H9 (cell line): Measurements from ENCODE around the gene GALNT17. TPM values are rescaled to one million over a fixed set of nuclear protein-coding genes. Genes with fewer than 3 reads are reported as not detected.
A peak's percentile ranks its signal among the peaks of the same experiment; 100 is the strongest.

Source experiments
- DNase-seq: peaks from one replicate; pipeline ENCODE4 v3.0.0-alpha.2; 2017
- H2AFZ ChIP-seq: one replicate; pipeline ENCODE4 v1.6.1; 2013; ENCODE audit warnings: mild to moderate bottlenecking, low read length, control low read depth, moderate library complexity
- H2AK5ac ChIP-seq: 2 replicates; pipeline ENCODE4 v1.6.1; 2013; ENCODE audit warnings: low read length, control low read depth, mixed read lengths; ENCODE audit not compliant: insufficient read length
- H2BK120ac ChIP-seq: one replicate; pipeline ENCODE4 v1.6.1; 2013; ENCODE audit warnings: low read depth, mild to moderate bottlenecking, low read length, control low read depth, inconsistent platforms; ENCODE audit not compliant: poor library complexity, severe bottlenecking
- H2BK12ac ChIP-seq: 2 replicates; pipeline ENCODE4 v1.6.1; 2013; ENCODE audit warnings: low read length, control low read depth, mixed read lengths, low read depth; ENCODE audit not compliant: insufficient read length
- H2BK15ac ChIP-seq: 2 replicates; pipeline ENCODE4 v1.6.1; 2013; ENCODE audit warnings: low read depth, low read length, control low read depth
- H2BK20ac ChIP-seq: one replicate; pipeline ENCODE4 v1.6.1; 2013; ENCODE audit warnings: low read depth, mild to moderate bottlenecking, low read length, control low read depth, inconsistent platforms; ENCODE audit not compliant: poor library complexity, severe bottlenecking
- H2BK5ac ChIP-seq: 2 replicates; pipeline ENCODE4 v1.6.1; 2013; ENCODE audit warnings: low read length, control low read depth, mixed read lengths; ENCODE audit not compliant: insufficient read length
- H3K14ac ChIP-seq: 2 replicates; pipeline ENCODE4 v1.6.1; 2013; ENCODE audit warnings: low read length, control low read depth; ENCODE audit not compliant: insufficient read depth
- H3K18ac ChIP-seq: 2 replicates; pipeline ENCODE4 v1.6.1; 2013; ENCODE audit warnings: low read depth, mild to moderate bottlenecking, mixed read lengths, low read length, control low read depth; ENCODE audit not compliant: insufficient read length
- H3K23ac ChIP-seq: 2 replicates; pipeline ENCODE4 v1.6.1; 2013; ENCODE audit warnings: low read length, control low read depth, mixed read lengths, low read depth; ENCODE audit not compliant: insufficient read length
- H3K23me2 ChIP-seq: 2 replicates; pipeline ENCODE4 v1.6.1; 2013; ENCODE audit warnings: low read depth, mild to moderate bottlenecking, mixed read lengths, low read length, control low read depth; ENCODE audit not compliant: insufficient read length, poor library complexity, severe bottlenecking
- H3K27ac ChIP-seq: 2 replicates; pipeline ENCODE4 v1.5.1; 2013; ENCODE audit warnings: low read length, control low read depth, mixed read lengths, low read depth; ENCODE audit not compliant: insufficient read length
- H3K27me3 ChIP-seq: 2 replicates; pipeline ENCODE4 v1.6.1; 2013; ENCODE audit warnings: low read length, control low read depth, inconsistent platforms; ENCODE audit not compliant: insufficient read depth
- H3K4ac ChIP-seq: 2 replicates; pipeline ENCODE4 v1.6.1; 2013; ENCODE audit warnings: low read depth, mild to moderate bottlenecking, control low read depth, inconsistent platforms, low read length, moderate library complexity
- H3K4me1 ChIP-seq: 2 replicates; pipeline ENCODE4 v1.6.1; 2013; ENCODE audit warnings: low read length, control low read depth, inconsistent platforms; ENCODE audit not compliant: insufficient read depth
- H3K4me2 ChIP-seq: 2 replicates; pipeline ENCODE4 v1.6.1; 2013; ENCODE audit warnings: low read length, control low read depth, mixed read lengths; ENCODE audit not compliant: insufficient read length, insufficient read depth
- H3K56ac ChIP-seq: 2 replicates; pipeline ENCODE4 v1.6.1; 2013; ENCODE audit warnings: low read depth, mild to moderate bottlenecking, mixed read lengths, low read length, control low read depth; ENCODE audit not compliant: insufficient read length
- H3K79me1 ChIP-seq: 2 replicates; pipeline ENCODE4 v1.6.1; 2013; ENCODE audit warnings: low read depth, mild to moderate bottlenecking, moderate library complexity, low read length, control low read depth, inconsistent platforms; ENCODE audit not compliant: insufficient read depth, poor library complexity, severe bottlenecking
- H3K79me2 ChIP-seq: 2 replicates; pipeline ENCODE4 v1.6.1; 2013; ENCODE audit warnings: low read length, control low read depth, inconsistent platforms; ENCODE audit not compliant: insufficient read depth
- H3K9ac ChIP-seq: 2 replicates; pipeline ENCODE4 v1.6.1; 2013; ENCODE audit warnings: low read length, control low read depth, mixed read lengths; ENCODE audit not compliant: insufficient read length; ENCODE audit errors: extremely low read depth
- H3K9me3 ChIP-seq: one replicate; pipeline ENCODE4 v1.6.1; 2013; ENCODE audit warnings: low read depth, low read length, inconsistent platforms; ENCODE audit not compliant: control insufficient read depth
- H3T11ph ChIP-seq: one replicate; pipeline ENCODE4 v1.6.1; 2013; ENCODE audit warnings: mild to moderate bottlenecking, low read length, control low read depth, inconsistent platforms
- H4K20me1 ChIP-seq: one replicate; pipeline ENCODE4 v1.6.1; 2013; ENCODE audit not compliant: control insufficient read depth, insufficient read length, insufficient read depth
- H4K5ac ChIP-seq: 2 replicates; pipeline ENCODE4 v1.6.1; 2013; ENCODE audit warnings: low read depth, mild to moderate bottlenecking, mixed read lengths, low read length, control low read depth; ENCODE audit not compliant: insufficient read length
- H4K8ac ChIP-seq: replicated peaks from 2 replicates; pipeline ENCODE4 v1.6.1; 2013; ENCODE audit warnings: low read length, control low read depth, mixed read lengths, low read depth; ENCODE audit not compliant: insufficient read length
- H4K91ac ChIP-seq: 2 replicates; pipeline ENCODE4 v1.6.1; 2013; ENCODE audit warnings: low read depth, mild to moderate bottlenecking, moderate library complexity, mixed read lengths, low read length, control low read depth; ENCODE audit not compliant: insufficient read length
- H3K27ac Mint-ChIP-seq, 3 experiments: 2 replicates in 2 of 3; 3 replicates in 1 of 3; pipeline ENCODE4 v1.8.0; 2020 to 2021; ENCODE audit warnings: mixed read lengths in 3 of 3, mild to moderate bottlenecking in 1 of 3, moderate library complexity in 1 of 3
- H3K27me3 Mint-ChIP-seq: 2 replicates; pipeline ENCODE4 v1.8.0; 2021; ENCODE audit warnings: low read depth, mild to moderate bottlenecking, moderate library complexity, mixed read lengths
- H3K36me3 Mint-ChIP-seq, 3 experiments: 2 replicates in 2 of 3; 3 replicates in 1 of 3; pipeline ENCODE4 v1.8.0; 2020 to 2021; ENCODE audit warnings: low read depth in 3 of 3, mixed read lengths in 3 of 3; ENCODE audit not compliant: insufficient read depth in 1 of 3
- H3K4me1 Mint-ChIP-seq, 2 experiments: 2 replicates each; pipeline ENCODE4 v1.8.0; 2020; ENCODE audit warnings: mixed read lengths in 2 of 2
- H3K4me3 Mint-ChIP-seq, 2 experiments: 2 replicates in 1 of 2; 3 replicates in 1 of 2; pipeline ENCODE4 v1.8.0; 2020 to 2021; ENCODE audit warnings: mild to moderate bottlenecking in 2 of 2, mixed read lengths in 2 of 2, moderate library complexity in 1 of 2
- H3K9me3 Mint-ChIP-seq, 2 experiments: 2 replicates in 1 of 2; 3 replicates in 1 of 2; pipeline ENCODE4 v1.8.0; 2020; ENCODE audit warnings: mild to moderate bottlenecking in 2 of 2, mixed read lengths in 2 of 2, moderate library complexity in 1 of 2
- CTCF ChIP-seq: fragments of 200-600 bp; sonication (generic); conservative IDR thresholded peaks from 3 replicates; pipeline ENCODE4 v1.8.0; 2021; ENCODE audit warnings: antibody characterized with exemption, mild to moderate bottlenecking
- WGBS: extraction: QIAGEN DNeasy Blood & Tissue Kit; methylation state at CpG from one replicate; pipeline ENCODE4 v1.1.7; 2013; ENCODE audit warnings: missing lambda C conversion rate, low lambda C conversion rate, mixed read lengths; ENCODE audit not compliant: insufficient read length; ENCODE audit errors: extremely low coverage; 5-methylcytosine and 5-hydroxymethylcytosine counted together
- total RNA-seq: library from RNA; stranded (reverse); gene quantifications from 2 replicates; pipeline ENCODE4 v1.2.1, GENCODE V29; 2021

The GALNT17 gene
- total RNA-seq, 1 experiment from 2014 or later: 43.2 TPM

DNA sequence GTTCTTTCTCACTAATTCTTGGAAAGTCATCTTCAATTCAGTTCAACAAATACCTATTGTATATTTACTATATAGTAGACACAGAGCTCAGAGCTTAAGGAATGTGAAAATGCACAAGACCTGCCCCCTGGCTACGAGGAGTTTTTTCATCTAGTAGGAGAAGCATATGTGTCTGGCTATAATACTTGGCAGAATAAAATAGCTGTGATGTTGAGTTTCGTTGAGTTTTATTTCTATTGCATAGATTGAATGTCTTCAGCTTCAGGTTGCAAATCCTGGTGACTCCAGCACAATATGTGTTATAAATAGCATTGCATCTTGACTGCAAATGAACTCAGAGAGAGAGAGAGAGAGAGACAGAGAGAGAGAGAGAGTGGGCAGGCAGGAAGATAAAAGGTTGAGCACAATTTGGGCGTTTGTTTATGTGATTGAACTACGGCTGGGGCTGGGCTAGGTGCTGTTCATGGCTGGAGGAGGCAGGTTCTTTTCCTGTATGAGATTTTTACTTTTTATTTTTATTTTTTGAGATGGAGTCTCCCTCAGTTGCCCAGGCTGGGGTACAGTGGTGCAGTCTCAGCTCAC, 229.6 kb downstream of the GALNT17 start:
- H3K9me3 ChIP-seq: no peaks in the 10 kb centered on the region
- H3K56ac ChIP-seq: no peak overlapping the region
- no peak for TF ChIP-seq CTCF
- no peak overlapping the region for H2BK12ac ChIP-seq
- no peak overlapping the region for H3K27ac ChIP-seq
- no peak overlapping the region for H4K5ac ChIP-seq
- H3K23me2 ChIP-seq: no peaks in the 10 kb centered on the region
- no peak for DNase-seq
- peaks cover 6 to 19% of the 10 kb centered on the region in 2 experiments; a peak in 4 of 5 replicates for H3K9me3 Mint-ChIP-seq
- H4K20me1 ChIP-seq: no peaks in the 10 kb centered on the region
- H3K18ac ChIP-seq: no peak overlapping the region
- H2BK5ac ChIP-seq: no peak overlapping the region
- H3K36me3 Mint-ChIP-seq: peaks cover 29 to 41% (median 33%) of the 10 kb centered on the region in 3 experiments
- no peaks in the 10 kb centered on the region; the same call in none of the 2 replicates for H3K27me3 Mint-ChIP-seq
- no peak overlapping the region for H3K4me3 Mint-ChIP-seq
- H3K4ac ChIP-seq: no peak overlapping the region
- H2BK15ac ChIP-seq: no peak overlapping the region
- no peak overlapping the region for H2BK20ac ChIP-seq
- peak overlapping the region in 2 of 3 experiments; percentile 29 to 45; a peak in 4 of 7 replicates for H3K27ac Mint-ChIP-seq
- no peak overlapping the region for H4K91ac ChIP-seq
- H3K79me2 ChIP-seq: peaks cover 4% of the 10 kb centered on the region; the same call in 1 of the 2 replicates
- H2AFZ ChIP-seq: no peak overlapping the region
- no peak overlapping the region for H3K4me2 ChIP-seq
- H2AK5ac ChIP-seq: no peak overlapping the region
- no peaks in the 10 kb centered on the region for H3K79me1 ChIP-seq
- no peak overlapping the region for H3K9ac ChIP-seq
- H3T11ph ChIP-seq: no peak overlapping the region
- H3K4me1 Mint-ChIP-seq: peaks cover 27 to 29% of the 10 kb centered on the region in 2 experiments
- no peaks in the 10 kb centered on the region for H3K27me3 ChIP-seq
- no peak overlapping the region for H2BK120ac ChIP-seq
- WGBS: no CpG with 5 or more reads among the region's 4 CpGs
- no peak overlapping the region for H3K14ac ChIP-seq
- H3K4me1 ChIP-seq: no peaks in the 10 kb centered on the region; the same call in 1 of the 2 replicates
- H4K8ac ChIP-seq: no peak overlapping the region
- no peak overlapping the region for H3K23ac ChIP-seq
